GM12878 (cell line): Measurements from ENCODE around the gene GNAI2. TPM values are rescaled to one million over a fixed set of nuclear protein-coding genes. Genes with fewer than 3 reads are reported as not detected.

ENCODE experiments used
- ATAC-seq: fragments of 200-7000 bp; cut with Tn5 transposase; 3 replicates; pipeline ENCODE4 v1.9.1; 2020; ENCODE audit warnings: mild to moderate bottlenecking, moderate library complexity
- BruUV-seq: library from RNA; stranded (reverse); fragments of 400-500 nt; replicated peaks from 2 replicates; lab custom pipeline; 2021; lab: Mats Ljungman, UMichigan
- CTCF ChIA-PET: fragments of 300-600 bp; sonication (Branson Sonifier 250); formaldehyde crosslinking; extraction: SDS; loops from one replicate; lab custom pipeline; 2021; ENCODE audit warnings: inconsistent platforms; lab: Yijun Ruan, JAX
- POLR2A ChIA-PET: fragments of 350-600 bp; formaldehyde crosslinking; extraction: SDS; loops from one replicate; lab custom pipeline; 2021; ENCODE audit warnings: inconsistent platforms; lab: Charles Lee
- RAD21 ChIA-PET: fragments of 300-600 bp; sonication (Branson Sonifier 250); formaldehyde crosslinking; loops from one replicate; lab custom pipeline; 2023; ENCODE audit warnings: antibody characterized with exemption; ENCODE audit not compliant: unreplicated experiment; lab: Charles Lee
- SMC1A ChIA-PET: fragments of 300-600 bp; sonication (Branson Sonifier 250); formaldehyde crosslinking; loops from one replicate; lab custom pipeline; 2023; ENCODE audit not compliant: unreplicated experiment, uncharacterized antibody; lab: Charles Lee
- DNase-seq: peaks from one replicate; pipeline ENCODE4 v3.0.0-alpha.2; 2011; ENCODE audit warnings: low read depth, low spot score
- FAIRE-seq: peaks from 3 replicates; lab custom pipeline; 2011; peaks lifted over from hg19 to GRCh38; lab: Jason Lieb, UNC
- H2AFZ ChIP-seq: 2 replicates; pipeline ENCODE4 v1.6.0; 2011; ENCODE audit warnings: low read depth, low read length, control low read depth; ENCODE audit not compliant: control insufficient read depth
- H3K27ac ChIP-seq: 2 replicates; pipeline ENCODE4 v1.5.1; 2011; ENCODE audit warnings: control low read depth; ENCODE audit not compliant: control insufficient read depth, insufficient read depth
- H3K27me3 ChIP-seq, 2 experiments: replicated peaks in 1 of 2; 2 replicates each; pipeline versions ENCODE4 v1.6.0 to v1.6.1; 2011; ENCODE audit warnings: low read length in 1 of 2; ENCODE audit not compliant: control insufficient read depth in 2 of 2, insufficient read depth in 2 of 2
- H3K36me3 ChIP-seq, 2 experiments: 2 replicates each; pipeline ENCODE4 v1.5.1; 2011; ENCODE audit warnings: low read length in 1 of 2; ENCODE audit not compliant: control insufficient read depth in 2 of 2, insufficient read depth in 2 of 2
- H3K4me1 ChIP-seq: 2 replicates; pipeline ENCODE4 v1.6.1; 2011; ENCODE audit warnings: mild to moderate bottlenecking, low read length, moderate library complexity, mixed read lengths; ENCODE audit not compliant: control insufficient read depth, insufficient read depth
- H3K4me2 ChIP-seq: 2 replicates; pipeline ENCODE4 v1.6.0; 2011; ENCODE audit warnings: control low read depth; ENCODE audit not compliant: control insufficient read depth, insufficient read depth
- H3K4me3 ChIP-seq: fragments of 200-600 bp; sonication (generic); 2 replicates; pipeline ENCODE4 v1.5.1; 2016
- H3K79me2 ChIP-seq: 2 replicates; pipeline ENCODE4 v1.6.0; 2011; ENCODE audit warnings: low read length; ENCODE audit not compliant: control insufficient read depth, insufficient read depth
- H3K9ac ChIP-seq: 2 replicates; pipeline ENCODE4 v1.8.0; 2011; ENCODE audit warnings: low read length, control low read depth, mixed read lengths; ENCODE audit not compliant: control insufficient read depth, insufficient read depth
- H3K9me3 ChIP-seq: replicated peaks from 3 replicates; pipeline ENCODE4 v1.5.1; 2011; ENCODE audit warnings: mild to moderate bottlenecking, low read length; ENCODE audit not compliant: control insufficient read depth, insufficient read depth
- H4K20me1 ChIP-seq: 2 replicates; pipeline ENCODE4 v1.6.0; 2011; ENCODE audit not compliant: control insufficient read depth, insufficient read depth
- ATF3 ChIP-seq: IDR thresholded peaks from 2 replicates; pipeline ENCODE4 v1.6.1; 2011; ENCODE audit warnings: low read depth, mild to moderate bottlenecking, low read length, moderate library complexity, borderline replicate concordance; ENCODE audit errors: extremely low read depth
- CBX3 ChIP-seq: fragments of 200-600 bp; sonication (generic); IDR thresholded peaks from 2 replicates; pipeline ENCODE4 v1.6.1; 2016; ENCODE audit warnings: low read depth, borderline replicate concordance
- CTCF ChIP-seq, 3 experiments: IDR thresholded peaks in 2 of 3; conservative IDR thresholded peaks in 1 of 3; 2 replicates each; pipeline ENCODE4 v1.5.1; 2011; ENCODE audit warnings: low read depth in 3 of 3, low read length in 3 of 3, mild to moderate bottlenecking in 3 of 3, control low read depth in 2 of 3, moderate library complexity in 2 of 3, inconsistent platforms in 1 of 3, mixed read lengths in 1 of 3; ENCODE audit not compliant: control insufficient read depth in 2 of 3, insufficient read depth in 1 of 3; ENCODE audit errors: extremely low read depth in 1 of 3
- PAX5 ChIP-seq: IDR thresholded peaks from 2 replicates; pipeline ENCODE4 v1.6.1; 2011; ENCODE audit warnings: low read depth, low read length, borderline replicate concordance
- POU2F2 ChIP-seq: IDR thresholded peaks from 3 replicates; pipeline ENCODE4 v1.6.1; 2011; ENCODE audit warnings: low read depth, mild to moderate bottlenecking, low read length, borderline replicate concordance
- RB1 ChIP-seq: fragments of 450-650 bp; formaldehyde crosslinking; IDR thresholded peaks from 2 replicates; pipeline ENCODE4 v1.6.1; 2017; ENCODE audit warnings: mild to moderate bottlenecking, borderline replicate concordance
- SUZ12 ChIP-seq: fragments of 200-600 bp; sonication (generic); IDR thresholded peaks from one replicate; pipeline ENCODE4 v1.6.1; 2018; ENCODE audit warnings: antibody characterized with exemption, mild to moderate bottlenecking; ENCODE audit not compliant: unreplicated experiment
- TARDBP ChIP-seq: IDR thresholded peaks from 2 replicates; pipeline ENCODE4 v1.6.1; 2016; ENCODE audit warnings: borderline replicate concordance
- ZNF622 ChIP-seq: fragments of 450-650 bp; IDR thresholded peaks from 2 replicates; pipeline ENCODE4 v1.6.1; 2017; ENCODE audit warnings: mild to moderate bottlenecking, inconsistent platforms
- WGBS: methylation state at CpG from one replicate; pipeline ENCODE4 v1.1.6; 2016; ENCODE audit warnings: low lambda C conversion rate; ENCODE audit not compliant: insufficient replicate concordance, insufficient coverage; ENCODE audit errors: missing lambda C conversion rate; 5-methylcytosine and 5-hydroxymethylcytosine counted together
- in situ Hi-C: fragments of 300-500 bp; cut with MboI; formaldehyde crosslinking; loops from 9 replicates; pipeline ENCODE4 v1.14.3; 2018; ENCODE audit warnings: mixed read lengths
- intact Hi-C: fragments of 100-400 bp; cut with micrococcal nuclease; formaldehyde crosslinking; loops from one replicate; pipeline ENCODE4 v1.14.2; 2022; ENCODE audit not compliant: unreplicated experiment
- polyA plus RNA-seq, 11 experiments: library from polyadenylated mRNA; depleted of rRNA in 4 of 11; unstranded in 6 of 11; stranded (reverse) in 5 of 11; fragments of >200 nt; fragmentation: Nextera tagmentation in 4 of 11; fragmentation: Illumina TruSeq in 1 of 11; extraction: Ambion mirVana in 4 of 11; extraction: Trizol in 1 of 11; gene quantifications; 1 replicate in 1 of 11; 2 replicates in 10 of 11; pipeline versions ENCODE4 v1.2.1 to v1.2.3, GENCODE V29; 2011 to 2016; ENCODE audit warnings: inconsistent platforms in 2 of 11, missing spikeins in 2 of 11, low read depth in 1 of 11
- total RNA-seq, 4 experiments: library from RNA; depleted of rRNA in 3 of 4; stranded (reverse); fragments of >200 nt in 3 of 4; fragmentation: Illumina TruSeq in 1 of 4; extraction: Trizol in 1 of 4; gene quantifications; 2 replicates each; pipeline versions ENCODE4 v1.2.1 to v1.2.3, GENCODE V29; 2013 to 2021

GNAI2 gene
- total and polyA plus RNA-seq, 10 of the 15 experiments (the other 5 are each of a cell fraction or from before 2014, with no cell fraction given) = 5.0 to 346 (median 237) TPM

- no peak for TF ChIP-seq TARDBP
- TF ChIP-seq CBX3 = no peak
- no peak for TF ChIP-seq ZNF622
- TF ChIP-seq POU2F2 = no peak
- TF ChIP-seq PAX5 = peak; percentile 17; the same call in 1 of the 2 replicates
- no peak for TF ChIP-seq CTCF (IDR thresholded peaks at IDR 0.05 in 2 of 3, conservative IDR thresholded peaks at IDR 0.05 in 1 of 3; ENCODE audit: control insufficient read depth in 2 of 3, extremely low read depth in 1 of 3, insufficient read depth in 1 of 3, low read depth in 3 of 3, low read length in 3 of 3)
Observed at GRCh38 chr3:50237754-50238548, 1.9 kb downstream of the GNAI2 start (continued).

- FAIRE-seq (no peak), DNase-seq (no peak), ATAC-seq (no peak)
- TF ChIP-seq RB1 = no peak
- TF ChIP-seq SUZ12 = no peak
- no peak for TF ChIP-seq ATF3
- Histone ChIP-seq H3K36me3 (peaks cover 0 to 2% of the 10 kb centered on the region in 2 experiments; a peak in 2 of 4 replicates), H3K27ac (peak overlapping the region; percentile 91), H3K4me3 (peak overlapping the region; percentile 100), H3K9ac (peak overlapping the region; percentile 90), H2AFZ (no peak overlapping the region), H3K79me2 (peaks cover 73% of the 10 kb centered on the region), H4K20me1 (peaks cover 12% of the 10 kb centered on the region), H3K27me3 (no peaks in the 10 kb centered on the region), H3K4me2 (peak overlapping the region; percentile 65), H3K9me3 (no peaks in the 10 kb centered on the region), H3K4me1 (peaks cover 41% of the 10 kb centered on the region)
- RAD21 ChIA-PET = interaction anchor here (1.4 kb wide), 1 partner anchor 8 kb away, joined by 7 read pairs; no protein-coding TSS in a partner anchor
- in situ Hi-C loops = no loop called here
- POLR2A ChIA-PET = interaction anchor here (1.2 to 4.0 kb wide), 2 partner anchors 8 to 10 kb away, joined by 5 to 38 read pairs; no protein-coding TSS in a partner anchor
- CTCF ChIA-PET = interaction anchor here (2.2 to 3.9 kb wide), 2 partner anchors 8 to 12 kb away, joined by 19 to 27 read pairs; no protein-coding TSS in a partner anchor
- no TSS peak for BruUV-seq
- SMC1A ChIA-PET = interaction anchor here (0.9 kb wide), 1 partner anchor 8 kb away, joined by 4 read pairs; no protein-coding TSS in a partner anchor
- intact Hi-C loops = loop anchor here (5.0 kb wide), 1 partner anchor 99 kb away; no protein-coding TSS in a partner anchor
- WGBS = 6% methylated on average over 7 of the region's 7 CpGs
Observed at GRCh38 chr3:50238549-50239026, 2.6 kb downstream of the GNAI2 start.
